HEK293 (cell line): Measurements from ENCODE around the gene FDX1.
"Not testable (repeated sequence)": the region's sequence is repeated elsewhere in the genome, so short reads cannot be mapped to it uniquely, and the experiment has no call there.

Source experiments
- CTCF ChIA-PET: fragments of 350-600 bp; formaldehyde crosslinking; extraction: SDS; loops from one replicate; lab custom pipeline; 2021; ENCODE audit warnings: antibody characterized with exemption; lab: Yijun Ruan, JAX
- POLR2A ChIA-PET: fragments of 300-600 bp; formaldehyde crosslinking; extraction: SDS; loops from one replicate; lab custom pipeline; 2020; ENCODE audit warnings: antibody characterized with exemption, inconsistent platforms; lab: Yijun Ruan, JAX
- H3K27ac ChIP-seq: fragments of 200-500 bp; sonication (Bioruptor generic); 2 replicates; pipeline ENCODE4 v1.5.1; 2014; ENCODE audit warnings: low read depth, low read length, control low read depth, inconsistent platforms; ENCODE audit errors: extremely low read depth
- H3K36me3 ChIP-seq, 2 experiments: fragments of 200-500 bp in 1 of 2; sonication (Bioruptor generic) in 1 of 2; 1 replicate in 1 of 2; 2 replicates in 1 of 2; pipeline ENCODE4 v1.5.1; 2014 to 2017; ENCODE audit warnings: inconsistent platforms in 2 of 2, low read length in 2 of 2; ENCODE audit not compliant: control insufficient read depth in 2 of 2, insufficient read depth in 1 of 2
- H3K4me1 ChIP-seq: fragments of 200-500 bp; sonication (Bioruptor generic); 2 replicates; pipeline ENCODE4 v1.5.1; 2014; ENCODE audit warnings: mild to moderate bottlenecking, low read length, inconsistent platforms; ENCODE audit not compliant: control insufficient read depth, insufficient read depth
- H3K4me3 ChIP-seq: 2 replicates; pipeline ENCODE4 v1.5.1; 2011; ENCODE audit warnings: low read depth, mild to moderate bottlenecking, control low read depth, low read length, moderate library complexity
- H3K9me3 ChIP-seq: fragments of 200-500 bp; sonication (Bioruptor generic); 2 replicates; pipeline ENCODE4 v1.5.1; 2014; ENCODE audit warnings: low read depth, low read length, inconsistent platforms; ENCODE audit not compliant: control insufficient read depth, insufficient read depth
- SP3 ChIP-seq: fragments of 450-650 bp; formaldehyde crosslinking; IDR thresholded peaks from 2 replicates; pipeline ENCODE4 v1.5.1; 2016; ENCODE audit warnings: missing biosample characterization, missing genetic modification characterization
- YY1 ChIP-seq: fragments of 450-650 bp; formaldehyde crosslinking; IDR thresholded peaks from 2 replicates; pipeline ENCODE4 v1.5.1; 2018; ENCODE audit warnings: missing biosample characterization, missing genetic modification characterization
- ZNF239 ChIP-seq: fragments of 450-650 bp; formaldehyde crosslinking; IDR thresholded peaks from 2 replicates; pipeline ENCODE4 v1.5.1; 2016; ENCODE audit warnings: missing biosample characterization, missing genetic modification characterization
- ZNF311 ChIP-seq: fragments of 450-650 bp; formaldehyde crosslinking; IDR thresholded peaks from 2 replicates; pipeline ENCODE4 v1.5.1; 2017; ENCODE audit warnings: missing biosample characterization, missing genetic modification characterization, borderline replicate concordance
- ZNF37A ChIP-seq: fragments of 450-650 bp; IDR thresholded peaks from 2 replicates; pipeline ENCODE4 v1.5.1; 2018; ENCODE audit warnings: missing biosample characterization, missing genetic modification characterization
- ZNF48 ChIP-seq: fragments of 450-650 bp; formaldehyde crosslinking; IDR thresholded peaks from 2 replicates; pipeline ENCODE4 v1.5.1; 2016; ENCODE audit warnings: missing biosample characterization, missing genetic modification characterization
- ZNF530 ChIP-seq: fragments of 450-650 bp; formaldehyde crosslinking; IDR thresholded peaks from 2 replicates; pipeline ENCODE4 v1.5.1; 2016; ENCODE audit warnings: low read depth, missing biosample characterization, missing genetic modification characterization
- ZNF629 ChIP-seq: fragments of 450-650 bp; formaldehyde crosslinking; IDR thresholded peaks from 2 replicates; pipeline ENCODE4 v1.5.1; 2017; ENCODE audit warnings: missing biosample characterization, missing genetic modification characterization
- ZNF654 ChIP-seq: fragments of 450-650 bp; formaldehyde crosslinking; IDR thresholded peaks from 2 replicates; pipeline ENCODE4 v1.5.1; 2016; ENCODE audit warnings: low read depth, missing biosample characterization, missing genetic modification characterization
- ZNF747 ChIP-seq: fragments of 450-650 bp; formaldehyde crosslinking; IDR thresholded peaks from 2 replicates; pipeline ENCODE4 v1.5.1; 2016; ENCODE audit warnings: missing biosample characterization, missing genetic modification characterization
- ZNF777 ChIP-seq: fragments of 450-650 bp; formaldehyde crosslinking; IDR thresholded peaks from 2 replicates; pipeline ENCODE4 v1.5.1; 2017; ENCODE audit warnings: missing biosample characterization, missing genetic modification characterization, borderline replicate concordance
- ZNF830 ChIP-seq: fragments of 450-650 bp; IDR thresholded peaks from 2 replicates; pipeline ENCODE4 v1.5.0; 2018; ENCODE audit warnings: missing biosample characterization, missing genetic modification characterization, low read depth, mild to moderate bottlenecking, moderate library complexity
- ZNF843 ChIP-seq: fragments of 450-650 bp; formaldehyde crosslinking; IDR thresholded peaks from 2 replicates; pipeline ENCODE4 v1.5.1; 2016; ENCODE audit warnings: missing biosample characterization, missing genetic modification characterization
- TF ChIP-seq, protein P1 (sequence below): fragments of 450-650 bp; formaldehyde crosslinking; IDR thresholded peaks from 2 replicates; pipeline ENCODE4 v1.5.1; 2016; ENCODE audit warnings: missing biosample characterization, missing genetic modification characterization, low read depth
- TF ChIP-seq, protein P2 (sequence below): fragments of 450-650 bp; formaldehyde crosslinking; conservative IDR thresholded peaks from 2 replicates; pipeline ENCODE4 v1.5.1; 2016; ENCODE audit warnings: low read depth, missing biosample characterization, missing genetic modification characterization
- TF ChIP-seq, protein P3 (sequence below): fragments of 450-650 bp; formaldehyde crosslinking; IDR thresholded peaks from 2 replicates; pipeline ENCODE4 v1.5.1; 2016; ENCODE audit warnings: missing biosample characterization, missing genetic modification characterization

Gene FDX1

DNA sequence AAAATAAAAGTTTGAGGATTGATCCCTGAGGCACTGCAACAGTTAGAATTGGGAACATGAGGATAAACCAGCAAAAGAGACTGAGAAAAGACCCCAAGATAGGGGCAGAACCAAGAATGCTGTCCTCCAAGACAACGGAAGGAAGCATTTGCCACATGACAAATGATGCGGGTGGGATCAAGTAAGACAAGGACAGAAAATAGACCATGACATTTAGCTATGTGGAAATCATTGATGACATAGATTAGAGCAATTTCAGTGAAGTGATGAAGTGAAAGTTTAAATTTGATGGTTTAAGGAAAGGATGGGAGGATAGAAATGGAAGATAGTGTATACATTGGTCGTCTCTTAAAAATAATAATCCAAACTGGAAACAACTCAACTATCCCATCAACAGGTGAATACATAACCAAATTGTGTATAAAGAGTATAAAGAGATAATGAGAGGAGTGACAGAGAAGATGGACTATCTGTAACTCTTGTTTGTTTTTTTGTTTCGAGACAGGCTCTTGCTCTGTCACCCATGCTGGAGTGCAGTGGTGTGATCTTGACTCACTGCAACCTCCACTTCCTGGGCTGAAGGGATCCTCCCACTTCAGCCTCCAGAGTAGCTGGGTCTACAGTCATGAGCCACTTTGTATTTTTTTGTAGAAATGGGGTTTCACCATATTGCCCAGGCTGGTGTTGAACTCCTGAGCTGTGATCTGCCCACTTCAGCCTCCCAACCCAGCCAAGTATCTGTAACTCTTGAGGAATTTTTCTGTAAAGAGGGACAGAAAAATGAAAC is 48.7 kb upstream of the FDX1 start:
- Histone ChIP-seq H3K9me3 (no peaks in the 10 kb centered on the region), H3K4me1 (no peaks in the 10 kb centered on the region), H3K36me3 (no peaks in the 10 kb centered on the region), H3K4me3 (no peak overlapping the region), H3K27ac (no peak overlapping the region)
- TF ChIP-seq ZNF654 (tag by site-specific recombination) (no peak), SP3 (no peak), ZNF530 (tag by site-specific recombination) (no peak), ZNF747 (tag by site-specific recombination) (no peak)
- TF ChIP-seq, protein P1, sequence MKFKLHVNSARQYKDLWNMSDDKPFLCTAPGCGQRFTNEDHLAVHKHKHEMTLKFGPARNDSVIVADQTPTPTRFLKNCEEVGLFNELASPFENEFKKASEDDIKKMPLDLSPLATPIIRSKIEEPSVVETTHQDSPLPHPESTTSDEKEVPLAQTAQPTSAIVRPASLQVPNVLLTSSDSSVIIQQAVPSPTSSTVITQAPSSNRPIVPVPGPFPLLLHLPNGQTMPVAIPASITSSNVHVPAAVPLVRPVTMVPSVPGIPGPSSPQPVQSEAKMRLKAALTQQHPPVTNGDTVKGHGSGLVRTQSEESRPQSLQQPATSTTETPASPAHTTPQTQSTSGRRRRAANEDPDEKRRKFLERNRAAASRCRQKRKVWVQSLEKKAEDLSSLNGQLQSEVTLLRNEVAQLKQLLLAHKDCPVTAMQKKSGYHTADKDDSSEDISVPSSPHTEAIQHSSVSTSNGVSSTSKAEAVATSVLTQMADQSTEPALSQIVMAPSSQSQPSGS = no peak
- TF ChIP-seq, protein P2, sequence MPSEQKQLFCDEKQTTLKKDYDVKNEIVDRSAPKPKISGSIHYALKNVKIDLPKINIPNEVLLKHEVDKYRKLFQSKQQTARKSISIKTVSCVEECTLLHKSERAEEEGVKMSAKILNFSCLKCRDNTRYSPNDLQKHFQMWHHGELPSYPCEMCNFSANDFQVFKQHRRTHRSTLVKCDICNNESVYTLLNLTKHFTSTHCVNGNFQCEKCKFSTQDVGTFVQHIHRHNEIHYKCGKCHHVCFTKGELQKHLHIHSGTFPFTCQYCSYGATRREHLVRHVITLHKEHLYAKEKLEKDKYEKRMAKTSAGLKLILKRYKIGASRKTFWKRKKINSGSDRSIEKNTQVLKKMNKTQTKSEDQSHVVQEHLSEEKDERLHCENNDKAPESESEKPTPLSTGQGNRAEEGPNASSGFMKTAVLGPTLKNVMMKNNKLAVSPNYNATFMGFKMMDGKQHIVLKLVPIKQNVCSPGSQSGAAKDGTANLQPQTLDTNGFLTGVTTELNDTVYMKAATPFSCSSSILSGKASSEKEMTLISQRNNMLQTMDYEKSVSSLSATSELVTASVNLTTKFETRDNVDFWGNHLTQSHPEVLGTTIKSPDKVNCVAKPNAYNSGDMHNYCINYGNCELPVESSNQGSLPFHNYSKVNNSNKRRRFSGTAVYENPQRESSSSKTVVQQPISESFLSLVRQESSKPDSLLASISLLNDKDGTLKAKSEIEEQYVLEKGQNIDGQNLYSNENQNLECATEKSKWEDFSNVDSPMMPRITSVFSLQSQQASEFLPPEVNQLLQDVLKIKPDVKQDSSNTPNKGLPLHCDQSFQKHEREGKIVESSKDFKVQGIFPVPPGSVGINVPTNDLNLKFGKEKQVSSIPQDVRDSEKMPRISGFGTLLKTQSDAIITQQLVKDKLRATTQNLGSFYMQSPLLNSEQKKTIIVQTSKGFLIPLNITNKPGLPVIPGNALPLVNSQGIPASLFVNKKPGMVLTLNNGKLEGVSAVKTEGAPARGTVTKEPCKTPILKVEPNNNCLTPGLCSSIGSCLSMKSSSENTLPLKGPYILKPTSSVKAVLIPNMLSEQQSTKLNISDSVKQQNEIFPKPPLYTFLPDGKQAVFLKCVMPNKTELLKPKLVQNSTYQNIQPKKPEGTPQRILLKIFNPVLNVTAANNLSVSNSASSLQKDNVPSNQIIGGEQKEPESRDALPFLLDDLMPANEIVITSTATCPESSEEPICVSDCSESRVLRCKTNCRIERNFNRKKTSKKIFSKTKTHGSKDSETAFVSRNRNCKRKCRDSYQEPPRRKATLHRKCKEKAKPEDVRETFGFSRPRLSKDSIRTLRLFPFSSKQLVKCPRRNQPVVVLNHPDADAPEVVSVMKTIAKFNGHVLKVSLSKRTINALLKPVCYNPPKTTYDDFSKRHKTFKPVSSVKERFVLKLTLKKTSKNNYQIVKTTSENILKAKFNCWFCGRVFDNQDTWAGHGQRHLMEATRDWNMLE (tag by site-specific recombination) = no peak
- POLR2A ChIA-PET = no interaction called here
- CTCF ChIA-PET = interaction anchor here (0.6 to 0.7 kb wide), 3 partner anchors 74 to 260 kb away, joined by 3 to 6 read pairs (median 3); no protein-coding TSS in a partner anchor

DNA sequence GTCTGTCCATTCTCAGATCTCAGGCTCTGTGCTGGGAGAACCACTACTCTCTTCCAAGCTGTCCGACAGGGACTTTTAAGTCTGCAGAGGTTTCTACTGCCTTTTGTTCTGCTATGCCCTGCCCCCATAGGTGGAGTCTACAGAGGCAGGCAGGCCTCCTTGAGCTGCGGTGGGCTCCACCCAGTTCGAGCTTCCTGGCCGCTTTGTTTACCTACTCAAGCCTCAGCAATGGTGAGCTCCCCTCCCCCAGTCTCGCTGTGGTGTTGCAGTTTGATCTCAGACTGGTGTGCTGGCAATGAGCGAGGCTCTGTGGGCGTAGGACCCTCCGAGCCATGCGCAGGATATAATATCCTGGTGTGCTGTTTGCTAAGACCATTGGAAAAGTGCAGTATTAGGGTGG is 41.5 kb upstream of the FDX1 start:
- H3K27ac ChIP-seq, CTCF ChIA-PET, H3K36me3 ChIP-seq, H3K4me3 ChIP-seq, H3K9me3 ChIP-seq, H3K4me1 ChIP-seq, POLR2A ChIA-PET: not testable (repeated sequence)

GRCh38 chr11:110389965-110390364 is 39.8 kb upstream of the FDX1 start:
- Histone ChIP-seq H3K9me3 (no peaks in the 10 kb centered on the region), H3K4me3 (no peak overlapping the region), H3K36me3 (no peaks in the 10 kb centered on the region), H3K4me1 (no peaks in the 10 kb centered on the region), H3K27ac (no peak overlapping the region)
- POLR2A ChIA-PET = no interaction called here
- no peak for TF ChIP-seq ZNF37A
- TF ChIP-seq ZNF239 (tag by site-specific recombination) = no peak
- TF ChIP-seq ZNF777 = no peak
- no peak for TF ChIP-seq YY1
- TF ChIP-seq ZNF830 (tag by site-specific recombination) = no peak
- TF ChIP-seq ZNF843 = no peak
- TF ChIP-seq ZNF629 = no peak
- no peak for TF ChIP-seq ZNF48 (tag by site-specific recombination)
- TF ChIP-seq ZNF311 = no peak
- TF ChIP-seq, protein P3, sequence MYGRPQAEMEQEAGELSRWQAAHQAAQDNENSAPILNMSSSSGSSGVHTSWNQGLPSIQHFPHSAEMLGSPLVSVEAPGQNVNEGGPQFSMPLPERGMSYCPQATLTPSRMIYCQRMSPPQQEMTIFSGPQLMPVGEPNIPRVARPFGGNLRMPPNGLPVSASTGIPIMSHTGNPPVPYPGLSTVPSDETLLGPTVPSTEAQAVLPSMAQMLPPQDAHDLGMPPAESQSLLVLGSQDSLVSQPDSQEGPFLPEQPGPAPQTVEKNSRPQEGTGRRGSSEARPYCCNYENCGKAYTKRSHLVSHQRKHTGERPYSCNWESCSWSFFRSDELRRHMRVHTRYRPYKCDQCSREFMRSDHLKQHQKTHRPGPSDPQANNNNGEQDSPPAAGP = no peak
- CTCF ChIA-PET = no interaction called here
